Keratinocyte (primary cell): Measurements from ENCODE around the gene DKK2. TPM values are rescaled to one million over a fixed set of nuclear protein-coding genes. Genes with fewer than 3 reads are reported as not detected.

Experiments used
- DNase-seq: peaks from one replicate; pipeline ENCODE4 v3.0.0-alpha.2; 2011; ENCODE audit warnings: low read depth, missing footprints, low spot score
- FAIRE-seq: peaks from 2 replicates; lab custom pipeline; 2011; peaks lifted over from hg19 to GRCh38; lab: Jason Lieb, UNC
- H2AFZ ChIP-seq: 2 replicates; pipeline ENCODE4 v1.6.0; 2012; ENCODE audit warnings: low read length, control low read depth, inconsistent platforms; ENCODE audit not compliant: control insufficient read depth
- H3K27ac ChIP-seq: 2 replicates; pipeline ENCODE4 v1.5.1; 2011; ENCODE audit warnings: low read length; ENCODE audit not compliant: control insufficient read depth, insufficient read depth
- H3K27me3 ChIP-seq: 3 replicates; pipeline ENCODE4 v1.6.0; 2011; ENCODE audit warnings: low read length; ENCODE audit not compliant: control insufficient read depth, insufficient read depth; ENCODE audit errors: extremely low read depth
- H3K36me3 ChIP-seq, 2 experiments: 2 replicates in 1 of 2; 3 replicates in 1 of 2; pipeline ENCODE4 v1.5.1; 2011; ENCODE audit warnings: low read length in 2 of 2, mild to moderate bottlenecking in 1 of 2; ENCODE audit not compliant: control insufficient read depth in 2 of 2, insufficient read depth in 2 of 2; ENCODE audit errors: extremely low read depth in 1 of 2
- H3K4me1 ChIP-seq: 3 replicates; pipeline ENCODE4 v1.5.1; 2011; ENCODE audit warnings: low read length; ENCODE audit not compliant: control insufficient read depth, insufficient read depth; ENCODE audit errors: extremely low read depth
- H3K4me2 ChIP-seq: 3 replicates; pipeline ENCODE4 v1.6.0; 2011; ENCODE audit warnings: low read depth, low read length; ENCODE audit not compliant: control insufficient read depth, insufficient read depth; ENCODE audit errors: extremely low read depth
- H3K4me3 ChIP-seq, 3 experiments: fragments of 200-600 bp in 1 of 3; sonication (generic) in 1 of 3; 2 replicates in 2 of 3; 3 replicates in 1 of 3; pipeline ENCODE4 v1.5.1; 2011 to 2016; ENCODE audit warnings: low read length in 3 of 3, mild to moderate bottlenecking in 3 of 3, control low read depth in 2 of 3, inconsistent platforms in 1 of 3, low read depth in 1 of 3, mixed read lengths in 1 of 3, mixed run types in 1 of 3, moderate library complexity in 1 of 3; ENCODE audit not compliant: control insufficient read depth in 2 of 3, insufficient read depth in 2 of 3; ENCODE audit errors: extremely low read depth in 1 of 3
- H3K79me2 ChIP-seq: 2 replicates; pipeline ENCODE4 v1.6.0; 2012; ENCODE audit warnings: low read length; ENCODE audit not compliant: control insufficient read depth, insufficient read depth
- H3K9ac ChIP-seq: 3 replicates; pipeline ENCODE4 v1.6.0; 2011; ENCODE audit warnings: low read length; ENCODE audit not compliant: control insufficient read depth, insufficient read depth; ENCODE audit errors: extremely low read depth
- H3K9me1 ChIP-seq: 3 replicates; pipeline ENCODE4 v1.6.0; 2011; ENCODE audit warnings: low read length; ENCODE audit not compliant: control insufficient read depth, insufficient read depth; ENCODE audit errors: extremely low read depth
- H3K9me3 ChIP-seq: 2 replicates; pipeline ENCODE4 v1.5.1; 2012; ENCODE audit warnings: low read depth, low read length; ENCODE audit not compliant: control insufficient read depth
- H4K20me1 ChIP-seq: 3 replicates; pipeline ENCODE4 v1.6.0; 2011; ENCODE audit warnings: low read length; ENCODE audit not compliant: control insufficient read depth, insufficient read depth; ENCODE audit errors: extremely low read depth
- CTCF ChIP-seq, 3 experiments: IDR thresholded peaks in 1 of 3; conservative IDR thresholded peaks in 1 of 3; optimal IDR thresholded peaks in 1 of 3; 2 replicates in 2 of 3; 3 replicates in 1 of 3; pipeline versions ENCODE3 to v1.5.1; 2011; ENCODE audit warnings: low read length in 3 of 3, mild to moderate bottlenecking in 3 of 3, moderate library complexity in 2 of 3, control low read depth in 1 of 3, inconsistent platforms in 1 of 3; ENCODE audit not compliant: insufficient read depth in 2 of 3; ENCODE audit errors: extremely low read depth in 1 of 3
- EZH2 ChIP-seq: IDR thresholded peaks from one replicate; pipeline ENCODE4 v1.6.1; 2012; ENCODE audit warnings: inconsistent platforms, mild to moderate bottlenecking, low read length, moderate library complexity
- dilution Hi-C: fragments of 300-500 bp; cut with MboI; formaldehyde crosslinking; loops from one replicate; pipeline ENCODE4 v1.7.0; 2020; ENCODE audit warnings: low sequenced_read_pairs; ENCODE audit not compliant: extremely low pct_ligation_motif_present
- polyA plus RNA-seq, 5 experiments: library from polyadenylated mRNA; depleted of rRNA in 3 of 5; stranded (reverse) in 3 of 5; stranded (forward) in 1 of 5; unstranded in 1 of 5; fragments of >200 nt; gene quantifications; 1 replicate in 1 of 5; 2 replicates in 3 of 5; 3 replicates in 1 of 5; pipeline versions ENCODE4 v1.2.1 to v1.2.3, GENCODE V29; 2011 to 2012; ENCODE audit warnings: missing spikeins in 2 of 5, low read depth in 1 of 5, low replicate concordance in 1 of 5

Gene DKK2
- polyA plus RNA-seq, 1 donor (not counting 4 experiments of a cell fraction or from before 2014, with no cell fraction given), result 0.08 TPM

GRCh38 chr4:106987311-106987710, 48.8 kb downstream of the DKK2 start:
- FAIRE-seq (no peak), DNase-seq (no peak)
- Histone ChIP-seq H2AFZ (no peak overlapping the region), H3K4me1 (no peaks in the 10 kb centered on the region), H3K36me3 (no peaks in the 10 kb centered on the region), H3K9me3 (no peaks in the 10 kb centered on the region), H4K20me1 (no peaks in the 10 kb centered on the region), H3K79me2 (no peaks in the 10 kb centered on the region), H3K4me3 (no peak overlapping the region), H3K27ac (no peak overlapping the region), H3K9ac (no peak overlapping the region), H3K27me3 (no peaks in the 10 kb centered on the region), H3K4me2 (no peak overlapping the region), H3K9me1 (no peaks in the 10 kb centered on the region)
- dilution Hi-C loops, result no loop called here
- no peak for TF ChIP-seq CTCF (optimal IDR thresholded peaks at IDR 0.05 in 1 of 3, IDR thresholded peaks at IDR 0.05 in 1 of 3, conservative IDR thresholded peaks at IDR 0.05 in 1 of 3; ENCODE audit: extremely low read depth in 1 of 3, insufficient read depth in 2 of 3, low read length in 3 of 3)

- Histone ChIP-seq H3K4me2 (no peak overlapping the region), H3K4me1 (no peaks in the 10 kb centered on the region)
- dilution Hi-C loops, result no loop called here
Observed at GRCh38 chr4:106986486-106986885, 49.6 kb downstream of the DKK2 start.

More at GRCh38 chr4:106986486-106986885, 49.6 kb downstream of the DKK2 start:
- DNase-seq (no peak), FAIRE-seq (no peak)
- Histone ChIP-seq H3K4me3 (no peak overlapping the region), H4K20me1 (no peaks in the 10 kb centered on the region), H3K27me3 (no peaks in the 10 kb centered on the region), H2AFZ (no peak overlapping the region), H3K9me3 (no peaks in the 10 kb centered on the region), H3K36me3 (no peaks in the 10 kb centered on the region), H3K27ac (no peak overlapping the region), H3K79me2 (no peaks in the 10 kb centered on the region), H3K9me1 (no peaks in the 10 kb centered on the region), H3K9ac (no peak overlapping the region)
- TF ChIP-seq EZH2 (no peak), CTCF (optimal IDR thresholded peaks at IDR 0.05 in 1 of 3, IDR thresholded peaks at IDR 0.05 in 1 of 3, conservative IDR thresholded peaks at IDR 0.05 in 1 of 3; ENCODE audit: extremely low read depth in 1 of 3, insufficient read depth in 2 of 3, low read length in 3 of 3) (no peak)
